ENCODE results near the gene SURF4. TPM values are rescaled to one million over a fixed set of nuclear protein-coding genes. Genes with fewer than 3 reads are reported as not detected.

SURF4 gene
- total and polyA plus RNA-seq, 2 of the 13 experiments (the other 11 are each of a cell fraction or from before 2014, with no cell fraction given): 220 to 265 TPM

DNA sequence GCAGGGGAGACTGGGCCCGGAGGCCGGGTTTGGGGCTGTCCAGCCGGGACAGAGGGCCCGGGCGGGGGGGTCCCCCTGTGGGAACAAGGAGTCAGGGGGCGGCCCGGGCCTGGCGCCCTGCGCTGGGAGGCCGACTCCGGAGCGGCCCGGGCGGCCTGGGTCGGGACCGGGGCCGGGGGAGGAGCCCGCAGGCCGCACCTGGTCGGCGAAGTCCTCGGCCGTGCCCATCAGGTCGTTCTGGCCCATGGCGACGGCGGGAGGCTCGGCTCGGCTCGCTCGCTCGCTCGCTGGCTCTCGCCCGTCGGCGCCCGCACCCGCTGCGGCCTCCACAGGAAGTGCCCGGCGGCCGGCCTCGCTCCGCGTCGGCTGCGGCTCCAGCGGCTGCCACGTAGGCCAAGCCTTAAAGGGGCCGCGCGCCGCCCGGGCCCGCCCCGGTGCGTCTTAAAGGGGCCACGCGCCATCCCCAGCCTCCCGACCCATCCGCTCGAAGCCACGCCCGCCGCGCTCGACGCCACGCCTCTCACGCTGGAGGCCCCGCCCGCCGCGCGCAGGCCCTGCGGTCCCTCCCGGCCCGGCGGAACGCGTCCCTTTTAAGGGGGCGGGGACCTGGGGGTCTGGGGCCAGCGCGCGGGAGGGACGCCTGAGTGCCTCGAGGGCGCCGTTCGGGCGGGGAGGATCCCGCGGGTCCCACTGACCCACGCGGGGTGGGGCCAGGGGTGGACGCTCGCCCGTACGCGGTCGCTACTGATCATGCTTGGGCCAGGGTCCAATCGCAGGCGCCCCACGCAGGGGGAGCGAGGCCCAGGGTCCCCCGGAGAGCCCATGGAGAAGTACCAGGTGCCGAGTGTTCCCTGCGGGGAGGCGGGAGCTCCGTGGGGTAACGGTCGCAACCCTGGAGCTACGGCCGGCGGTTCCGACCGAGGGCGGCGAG lies at the start of gene SURF4, which contains the start of gene STKLD1 (continued):
- no peak for TF ChIP-seq ZNF569 (CRISPR knock-in tag; IDR thresholded peaks at IDR 0.05; ENCODE audit: borderline replicate concordance)
- peak; percentile 63; the same call in 1 of the 2 replicates for TF ChIP-seq KDM5B (CRISPR knock-in tag; IDR thresholded peaks at IDR 0.05; ENCODE audit: borderline replicate concordance)
- TF ChIP-seq CENPX (CRISPR knock-in tag; IDR thresholded peaks at IDR 0.05): no peak
- peak; percentile 24 for TF ChIP-seq HNF4A (CRISPR knock-in tag; IDR thresholded peaks at IDR 0.05)
- TF ChIP-seq, protein P1, sequence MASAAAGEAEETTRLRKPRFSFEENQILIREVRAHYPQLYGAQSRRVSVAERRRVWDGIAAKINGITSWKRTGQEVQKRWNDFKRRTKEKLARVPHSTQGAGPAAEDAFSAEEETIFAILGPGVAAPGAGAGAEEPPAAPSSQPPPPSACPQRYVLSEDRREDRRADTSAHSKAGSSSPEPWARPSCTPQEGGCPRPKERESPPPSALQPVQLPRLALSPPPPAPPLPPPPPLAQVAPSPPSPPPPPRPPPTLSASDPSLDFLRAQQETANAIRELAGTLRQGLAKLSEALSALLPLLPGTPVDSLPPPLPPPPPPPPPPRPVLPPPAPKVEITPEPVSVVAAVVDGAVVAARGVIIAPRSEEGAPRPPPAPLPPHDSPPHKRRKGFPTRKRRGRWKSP (CRISPR knock-in tag; IDR thresholded peaks at IDR 0.05): peak; percentile 50; the same call in 1 of the 2 replicates
- TF ChIP-seq HNF1B (CRISPR knock-in tag; IDR thresholded peaks at IDR 0.05): no peak
- TF ChIP-seq ZNF333 (CRISPR knock-in tag; IDR thresholded peaks at IDR 0.05; ENCODE audit: borderline replicate concordance): 0 out of 2 replicates have a peak, but pooled peaks have one; percentile 15
- 0 out of 2 replicates have a peak, but pooled peaks have one; percentile 39 for TF ChIP-seq HBP1 (CRISPR knock-in tag; IDR thresholded peaks at IDR 0.05; ENCODE audit: low read depth)
- TF ChIP-seq BCL6 (CRISPR knock-in tag; IDR thresholded peaks at IDR 0.05): peak; percentile 50
- TF ChIP-seq ZNF484 (CRISPR knock-in tag; IDR thresholded peaks at IDR 0.05; ENCODE audit: borderline replicate concordance, low read depth): no peak; the same call in 1 of the 2 replicates
- TF ChIP-seq IRX3 (CRISPR knock-in tag; IDR thresholded peaks at IDR 0.05; ENCODE audit: borderline replicate concordance, low read depth): no peak
- 0 out of 2 replicates have a peak, but pooled peaks have one; percentile 14 for TF ChIP-seq ISX (CRISPR knock-in tag; conservative IDR thresholded peaks at IDR 0.05)
- TF ChIP-seq, protein P2, sequence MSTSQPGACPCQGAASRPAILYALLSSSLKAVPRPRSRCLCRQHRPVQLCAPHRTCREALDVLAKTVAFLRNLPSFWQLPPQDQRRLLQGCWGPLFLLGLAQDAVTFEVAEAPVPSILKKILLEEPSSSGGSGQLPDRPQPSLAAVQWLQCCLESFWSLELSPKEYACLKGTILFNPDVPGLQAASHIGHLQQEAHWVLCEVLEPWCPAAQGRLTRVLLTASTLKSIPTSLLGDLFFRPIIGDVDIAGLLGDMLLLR (CRISPR knock-in tag; IDR thresholded peaks at IDR 0.05): 0 out of 2 replicates have a peak, but pooled peaks have one; percentile 18
- no peak; the same call in 1 of the 2 replicates for TF ChIP-seq ZFP82 (CRISPR knock-in tag; IDR thresholded peaks at IDR 0.05; ENCODE audit: borderline replicate concordance)
- TF ChIP-seq GPN1 (CRISPR knock-in tag; IDR thresholded peaks at IDR 0.05; ENCODE audit: borderline replicate concordance): no peak; the same call in 1 of the 2 replicates
- TF ChIP-seq SSRP1 (CRISPR knock-in tag; IDR thresholded peaks at IDR 0.05): no peak
- TF ChIP-seq, protein P3, sequence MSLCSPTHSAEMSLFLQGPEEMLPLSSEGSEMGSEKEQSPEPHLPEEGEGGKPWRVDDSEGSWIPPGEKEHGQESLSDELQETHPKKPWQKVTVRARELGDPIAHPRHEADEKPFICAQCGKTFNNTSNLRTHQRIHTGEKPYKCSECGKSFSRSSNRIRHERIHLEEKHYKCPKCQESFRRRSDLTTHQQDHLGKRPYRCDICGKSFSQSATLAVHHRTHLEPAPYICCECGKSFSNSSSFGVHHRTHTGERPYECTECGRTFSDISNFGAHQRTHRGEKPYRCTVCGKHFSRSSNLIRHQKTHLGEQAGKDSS (CRISPR knock-in tag; IDR thresholded peaks at IDR 0.05; ENCODE audit: borderline replicate concordance, low read depth): no peak
- 0 out of 2 replicates have a peak, but pooled peaks have one; percentile 22 for TF ChIP-seq ESRRA (CRISPR knock-in tag; IDR thresholded peaks at IDR 0.05; ENCODE audit: low read depth)
- peak; percentile 82 for TF ChIP-seq MTA1 (CRISPR knock-in tag; IDR thresholded peaks at IDR 0.05; ENCODE audit: borderline replicate concordance)
- TF ChIP-seq ZNF280B (CRISPR knock-in tag; IDR thresholded peaks at IDR 0.05; ENCODE audit: borderline replicate concordance): peak; percentile 56; the same call in 1 of the 2 replicates
